ENCODE results near the gene SMCO4. TPM values are rescaled to one million over a fixed set of nuclear protein-coding genes. Genes with fewer than 3 reads are reported as not detected.

The SMCO4 gene
- total and polyA plus RNA-seq, 2 of the 8 experiments (the other 6 are each of a cell fraction or from before 2014, with no cell fraction given): 33.2 to 53.9 TPM

DNA sequence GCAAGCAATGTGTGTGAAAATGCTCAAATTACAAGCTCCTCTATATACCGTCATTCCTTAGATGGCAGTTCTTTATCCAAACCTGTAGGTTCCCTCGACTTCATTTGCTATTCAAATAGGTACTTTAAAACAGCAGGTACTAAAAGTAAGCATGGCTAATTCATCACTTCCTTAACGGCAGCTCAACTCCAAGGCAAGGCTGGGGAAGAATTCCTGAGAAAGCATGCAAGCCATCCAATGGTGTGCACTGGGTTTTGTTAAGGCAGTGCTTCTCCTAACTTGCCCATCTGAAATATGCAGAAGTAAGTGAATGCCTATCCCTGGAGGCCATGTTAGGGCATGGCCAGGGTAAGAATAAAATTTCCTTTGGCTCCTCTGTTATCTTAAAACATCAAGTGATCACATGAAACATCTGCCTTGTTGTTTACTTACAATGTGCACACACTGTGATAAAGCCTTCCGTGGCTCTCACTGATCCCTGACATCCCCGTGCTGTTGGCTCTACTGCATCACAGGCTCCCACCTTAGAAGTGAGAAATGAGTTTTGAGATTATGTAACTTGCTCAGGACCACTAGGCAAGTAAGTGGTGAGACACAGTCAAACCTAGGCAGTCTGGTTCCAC is 52.1 kb downstream of the SMCO4 start:
- Histone ChIP-seq H3K18ac (ENCODE audit: extremely low read depth, low read length) (peak overlapping the region; percentile 65), H3K9me3 (ENCODE audit: insufficient read depth in 2 of 2, low read depth in 1 of 2, low read length in 1 of 2) (no peaks in the 10 kb centered on the region), H2BK12ac (ENCODE audit: low read depth, low read length) (peak overlapping the region; percentile 81), H3K14ac (ENCODE audit: insufficient read length) (no peak overlapping the region), H3K23ac (ENCODE audit: insufficient read length) (no peak overlapping the region), H3K4me3 (ENCODE audit: extremely low read depth in 1 of 4, insufficient read depth in 2 of 4, low read depth in 3 of 4, low read length in 4 of 4) (peak overlapping the region in 1 of 4 experiments; percentile 24; a peak in 1 of 8 replicates), H3K27ac (ENCODE audit: low read depth, low read length) (peak overlapping the region; percentile 49; the same call in 1 of the 2 replicates), H3K79me1 (ENCODE audit: low read depth, low read length) (peaks cover 11% of the 10 kb centered on the region; the same call in 1 of the 2 replicates), H4K5ac (ENCODE audit: insufficient read length, low read depth, low read length) (no peak overlapping the region), H3K23me2 (ENCODE audit: low read depth, low read length) (no peaks in the 10 kb centered on the region), H3K36me3 (ENCODE audit: control insufficient read depth in 2 of 4, insufficient read depth in 4 of 4, low read length in 3 of 4) (no peaks in the 10 kb centered on the region), H2BK5ac (ENCODE audit: low read depth, low read length) (peak overlapping the region; percentile 62), H2AFZ (ENCODE audit: low read length) (no peak overlapping the region), H4K91ac (replicated peaks; ENCODE audit: insufficient read length, low read length) (peak overlapping the region; percentile 76), H3K79me2 (ENCODE audit: control insufficient read depth in 1 of 2, insufficient read depth in 2 of 2, low read length in 2 of 2) (peaks cover 0 to 28% of the 10 kb centered on the region in 2 experiments; a peak in 2 of 4 replicates), H2AK5ac (ENCODE audit: low read depth, low read length) (peak overlapping the region; percentile 97), H3K4ac (replicated peaks; ENCODE audit: insufficient read length, low read depth, low read length) (peak overlapping the region; percentile 30), H3K56ac (replicated peaks; ENCODE audit: insufficient read length, low read depth, low read length) (no peak overlapping the region), H4K8ac (ENCODE audit: extremely low read depth, insufficient read depth, low read length) (no peak overlapping the region), H4K20me1 (replicated peaks in 1 of 2; ENCODE audit: control insufficient read depth in 1 of 2, insufficient read depth in 2 of 2, low read length in 2 of 2) (peaks cover 0 to 2% of the 10 kb centered on the region in 2 experiments), H3K4me2 (ENCODE audit: insufficient read depth in 1 of 2, low read depth in 2 of 2, low read length in 2 of 2) (peak overlapping the region; percentile 47 to 54), H2BK15ac (ENCODE audit: low read length) (peak overlapping the region; percentile 61; the same call in 1 of the 2 replicates), H3K9ac (replicated peaks in 1 of 4; ENCODE audit: extremely low read depth in 1 of 4, low read depth in 3 of 4, low read length in 3 of 4) (no peak overlapping the region), H2BK20ac (ENCODE audit: low read length) (peak overlapping the region; percentile 41; the same call in 1 of the 2 replicates), H3K4me1 (replicated peaks in 1 of 4; ENCODE audit: control insufficient read depth in 3 of 4, insufficient read depth in 4 of 4, low read length in 3 of 4) (peaks cover 18 to 51% (median 35%) of the 10 kb centered on the region in 4 experiments), H2BK120ac (replicated peaks; ENCODE audit: low read depth, low read length) (peak overlapping the region; percentile 56), H3K27me3 (replicated peaks in 1 of 4; ENCODE audit: control insufficient read depth in 3 of 4, extremely low read depth in 1 of 4, insufficient read depth in 3 of 4, low read length in 3 of 4) (no peaks in the 10 kb centered on the region)
- WGBS, 2 experiments (ENCODE audit: extremely low coverage in 1 of 2, insufficient coverage in 1 of 2, insufficient read length in 1 of 2, insufficient replicate concordance in 2 of 2, low coverage in 1 of 2, low lambda C conversion rate in 2 of 2, missing lambda C conversion rate in 1 of 2): 30% methylated on average over 5 of the region's 5 CpGs; no CpG with 5 or more reads in 1 of the 2 experiments
- ChIA-PET POLR2A (ENCODE audit: partially characterized antibody) (interaction anchor here (1.0 to 4.8 kb wide), 2 partner anchors 13 to 29 kb away, joined by 3 to 32 read pairs; no protein-coding TSS in a partner anchor), CTCF (ENCODE audit: partially characterized antibody) (interaction anchor here (1.0 to 1.8 kb wide), 5 partner anchors 9 to 256 kb away, joined by 3 to 4 read pairs (median 3); no protein-coding TSS in a partner anchor)
- DNase-seq (ENCODE audit: low read depth in 1 of 2, low spot score in 2 of 2): peak in 1 of 2 experiments; percentile 25
- peak; percentile 93 for FAIRE-seq
- TF ChIP-seq SP1 (IDR thresholded peaks at IDR 0.05; ENCODE audit: low read depth, low read length) (0 out of 2 replicates have a peak, but pooled peaks have one; percentile 21), TAF7 (optimal IDR thresholded peaks at IDR 0.05; ENCODE audit: borderline replicate concordance, low read depth, low read length) (no peak), JUND (IDR thresholded peaks at IDR 0.05; ENCODE audit: low read length) (no peak), GABPA (IDR thresholded peaks at IDR 0.05; ENCODE audit: borderline replicate concordance, insufficient read depth, low read length) (no peak), CHD1 (IDR thresholded peaks at IDR 0.05; ENCODE audit: low read depth, low read length) (no peak), RAD21 (IDR thresholded peaks at IDR 0.05 in 1 of 2, conservative IDR thresholded peaks at IDR 0.05 in 1 of 2; ENCODE audit: low read depth in 2 of 2, low read length in 2 of 2) (no peak), ZNF274 (IDR thresholded peaks at IDR 0.05; ENCODE audit: borderline replicate concordance, extremely low read depth, low read length) (no peak), SIRT6 (IDR thresholded peaks at IDR 0.05; ENCODE audit: low read length) (no peak), SP4 (IDR thresholded peaks at IDR 0.05; ENCODE audit: low read length) (no peak), BACH1 (IDR thresholded peaks at IDR 0.05; ENCODE audit: low read length) (no peak), SP2 (IDR thresholded peaks at IDR 0.05; ENCODE audit: low read length) (no peak)
- TF ChIP-seq, protein P1, sequence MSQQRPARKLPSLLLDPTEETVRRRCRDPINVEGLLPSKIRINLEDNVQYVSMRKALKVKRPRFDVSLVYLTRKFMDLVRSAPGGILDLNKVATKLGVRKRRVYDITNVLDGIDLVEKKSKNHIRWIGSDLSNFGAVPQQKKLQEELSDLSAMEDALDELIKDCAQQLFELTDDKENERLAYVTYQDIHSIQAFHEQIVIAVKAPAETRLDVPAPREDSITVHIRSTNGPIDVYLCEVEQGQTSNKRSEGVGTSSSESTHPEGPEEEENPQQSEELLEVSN (IDR thresholded peaks at IDR 0.05): no peak
